Gastrocnemius medialis (tissue), 4 donors: ENCODE measurements around the gene ICA1L. TPM values are rescaled to one million over a fixed set of nuclear protein-coding genes. Genes with fewer than 3 reads are reported as not detected.
"Not testable (repeated sequence)": the region's sequence is repeated elsewhere in the genome, so short reads cannot be mapped to it uniquely, and the experiment has no call there.

Experiments
- ATAC-seq, 2 donors: fragments of 150-250 bp; one replicate each; pipeline ENCODE4 v1.9.1; 2016
- DNase-seq, 2 donors: peaks; one replicate each; pipeline ENCODE4 v3.0.0-alpha.2; 2019
- H3K27ac ChIP-seq, 4 donors: fragments of 200-600 bp; sonication (generic); 1 replicate in 1 of 4; 2 replicates in 3 of 4; pipeline ENCODE4 v1.5.1; 2016 to 2018; ENCODE audit warnings: mild to moderate bottlenecking in 2 of 4, moderate library complexity in 1 of 4
- H3K27me3 ChIP-seq, 3 donors: fragments of 200-600 bp; sonication (generic) in 2 of 3; 1 replicate in 1 of 3; 2 replicates in 2 of 3; pipeline versions ENCODE4 v1.5.1 to v1.6.0; 2016 to 2019; ENCODE audit warnings: mild to moderate bottlenecking in 1 of 3, moderate library complexity in 1 of 3
- H3K36me3 ChIP-seq, 2 donors: fragments of 200-600 bp; sonication (generic) in 1 of 2; one replicate each; pipeline ENCODE4 v1.5.1; 2017 to 2018
- H3K4me1 ChIP-seq, 2 donors: fragments of 200-600 bp; sonication (generic) in 1 of 2; one replicate each; pipeline ENCODE4 v1.5.1; 2016 to 2017; ENCODE audit warnings: mild to moderate bottlenecking in 2 of 2
- H3K4me3 ChIP-seq, 4 donors: fragments of 200-600 bp; sonication (generic) in 3 of 4; 1 replicate in 1 of 4; 2 replicates in 3 of 4; pipeline ENCODE4 v1.5.1; 2016 to 2019; ENCODE audit warnings: mild to moderate bottlenecking in 2 of 4
- H3K9me3 ChIP-seq, 3 donors: fragments of 200-600 bp; sonication (generic) in 2 of 3; 1 replicate in 1 of 3; 2 replicates in 2 of 3; pipeline ENCODE4 v1.5.1; 2016 to 2019
- POLR2A ChIP-seq, 2 donors: fragments of 450-650 bp; IDR thresholded peaks; one replicate each; pipeline ENCODE4 v1.6.1; 2017; ENCODE audit warnings: antibody characterized with exemption in 2 of 2, mild to moderate bottlenecking in 2 of 2, moderate library complexity in 2 of 2
- in situ Hi-C, 4 donors: fragments of 200-750 bp; cut with MboI; loops; one replicate each; pipeline versions ENCODE4 v1.15.0 to v1.8.0; 2017; ENCODE audit warnings: low sequenced_read_pairs in 4 of 4
- intact Hi-C: fragments of 100-400 bp; cut with DNase I; formaldehyde crosslinking; loops from one replicate; pipeline ENCODE4 v1.15.1; 2023; ENCODE audit warnings: low total_unique reads
- total RNA-seq, 4 donors: library from RNA; depleted of rRNA; stranded (reverse); fragments of >200 nt; gene quantifications; one replicate each; pipeline versions ENCODE4 v1.1.0 to v1.2.3, GENCODE V29; 2016
- TF ChIP-seq, protein P1 (sequence below), 5 experiments: fragments of 450-650 bp in 3 of 5; fragments of 200-600 bp in 2 of 5; sonication (generic) in 2 of 5; IDR thresholded peaks in 4 of 5; conservative IDR thresholded peaks in 1 of 5; 1 replicate in 4 of 5; 2 replicates in 1 of 5; pipeline ENCODE4 v1.5.1; 2016 to 2019; ENCODE audit warnings: antibody characterized with exemption in 5 of 5, mild to moderate bottlenecking in 3 of 5, moderate library complexity in 3 of 5

ICA1L gene
- total RNA-seq, 4 donors from 2014 or later = 2.6 to 7.4 (median 4.8) TPM

DNA sequence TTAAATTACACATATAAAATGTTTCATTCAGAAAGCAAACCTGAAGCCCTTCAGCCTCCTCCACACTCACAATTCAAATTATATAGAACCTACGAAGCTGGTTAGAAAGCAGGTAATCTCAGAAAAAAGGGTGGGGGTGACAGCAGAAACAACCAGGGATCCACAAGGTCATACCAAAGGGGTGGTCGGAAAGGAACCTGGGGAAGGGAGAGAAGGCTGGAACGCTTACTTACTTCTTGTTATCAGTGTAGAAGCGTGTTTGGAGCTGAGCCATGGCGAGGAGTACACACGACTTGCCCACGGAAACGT, 39.6 kb upstream of the ICA1L start:
- intact Hi-C loops = loop anchor here (1.0 to 5.0 kb wide), 4 partner anchors 103 to 326 kb away; partner anchors contain the start of genes CYP20A1 and NBEAL1
- peaks cover 25 to 27% of the 10 kb centered on the region in 2 donors for H3K4me1 ChIP-seq
- TF ChIP-seq, protein P1, sequence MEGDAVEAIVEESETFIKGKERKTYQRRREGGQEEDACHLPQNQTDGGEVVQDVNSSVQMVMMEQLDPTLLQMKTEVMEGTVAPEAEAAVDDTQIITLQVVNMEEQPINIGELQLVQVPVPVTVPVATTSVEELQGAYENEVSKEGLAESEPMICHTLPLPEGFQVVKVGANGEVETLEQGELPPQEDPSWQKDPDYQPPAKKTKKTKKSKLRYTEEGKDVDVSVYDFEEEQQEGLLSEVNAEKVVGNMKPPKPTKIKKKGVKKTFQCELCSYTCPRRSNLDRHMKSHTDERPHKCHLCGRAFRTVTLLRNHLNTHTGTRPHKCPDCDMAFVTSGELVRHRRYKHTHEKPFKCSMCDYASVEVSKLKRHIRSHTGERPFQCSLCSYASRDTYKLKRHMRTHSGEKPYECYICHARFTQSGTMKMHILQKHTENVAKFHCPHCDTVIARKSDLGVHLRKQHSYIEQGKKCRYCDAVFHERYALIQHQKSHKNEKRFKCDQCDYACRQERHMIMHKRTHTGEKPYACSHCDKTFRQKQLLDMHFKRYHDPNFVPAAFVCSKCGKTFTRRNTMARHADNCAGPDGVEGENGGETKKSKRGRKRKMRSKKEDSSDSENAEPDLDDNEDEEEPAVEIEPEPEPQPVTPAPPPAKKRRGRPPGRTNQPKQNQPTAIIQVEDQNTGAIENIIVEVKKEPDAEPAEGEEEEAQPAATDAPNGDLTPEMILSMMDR (IDR thresholded peaks at IDR 0.05 in 4 of 5, conservative IDR thresholded peaks at IDR 0.05 in 1 of 5) = no peak
- TF ChIP-seq POLR2A (IDR thresholded peaks at IDR 0.05) = no peak
- in situ Hi-C loops = loop anchor here in 1 of 4 donors (10.0 kb wide), 1 partner anchor 334 kb away; no protein-coding TSS in a partner anchor
- peak overlapping the region; percentile 90 to 99 (median 94) for H3K27ac ChIP-seq
- H3K9me3 ChIP-seq = no peaks in the 10 kb centered on the region
- H3K27me3 ChIP-seq = no peaks in the 10 kb centered on the region
- ATAC-seq = peak in 1 of 2 donors; percentile 7
- H3K4me3 ChIP-seq = peak overlapping the region; percentile 83 to 100 (median 92)
- H3K36me3 ChIP-seq = peaks cover 0 to 7% of the 10 kb centered on the region in 2 donors
- no peak for DNase-seq

DNA sequence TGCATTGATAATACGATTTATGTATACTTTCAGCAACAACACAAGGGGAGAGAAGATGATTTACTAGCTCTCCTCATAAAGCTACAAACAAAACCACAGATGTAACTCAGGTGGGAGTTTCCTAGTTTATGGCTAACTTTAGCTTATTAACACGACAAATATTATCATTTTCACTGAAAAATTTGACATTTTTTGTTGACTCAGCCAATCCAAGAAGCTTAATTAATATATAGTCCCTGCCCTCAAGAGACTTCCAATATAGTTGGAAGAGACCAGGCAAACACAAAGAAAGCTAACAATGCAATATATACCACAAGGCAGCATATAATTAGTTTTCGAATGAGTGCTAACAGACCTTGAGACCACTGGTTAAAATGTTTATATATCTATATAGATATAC, 39.1 kb upstream of the ICA1L start:
- in situ Hi-C loops (loop anchor here in 1 of 4 donors (10.0 kb wide), 1 partner anchor 334 kb away; no protein-coding TSS in a partner anchor), intact Hi-C loops (loop anchor here (1.0 to 5.0 kb wide), 4 partner anchors 103 to 327 kb away; partner anchors contain the start of genes CYP20A1 and NBEAL1)
- H3K27me3 ChIP-seq = no peaks in the 10 kb centered on the region
- H3K4me3 ChIP-seq = peak overlapping the region; percentile 83 to 100 (median 92)
- no peak for DNase-seq
- no peak for TF ChIP-seq POLR2A (IDR thresholded peaks at IDR 0.05)
- TF ChIP-seq, protein P1 (IDR thresholded peaks at IDR 0.05 in 4 of 5, conservative IDR thresholded peaks at IDR 0.05 in 1 of 5) = no peak
- no peak for ATAC-seq
- peak overlapping the region; percentile 90 to 99 (median 94) for H3K27ac ChIP-seq
- peaks cover 25 to 27% of the 10 kb centered on the region in 2 donors for H3K4me1 ChIP-seq
- no peaks in the 10 kb centered on the region for H3K9me3 ChIP-seq
- peaks cover 0 to 12% of the 10 kb centered on the region in 2 donors for H3K36me3 ChIP-seq

DNA sequence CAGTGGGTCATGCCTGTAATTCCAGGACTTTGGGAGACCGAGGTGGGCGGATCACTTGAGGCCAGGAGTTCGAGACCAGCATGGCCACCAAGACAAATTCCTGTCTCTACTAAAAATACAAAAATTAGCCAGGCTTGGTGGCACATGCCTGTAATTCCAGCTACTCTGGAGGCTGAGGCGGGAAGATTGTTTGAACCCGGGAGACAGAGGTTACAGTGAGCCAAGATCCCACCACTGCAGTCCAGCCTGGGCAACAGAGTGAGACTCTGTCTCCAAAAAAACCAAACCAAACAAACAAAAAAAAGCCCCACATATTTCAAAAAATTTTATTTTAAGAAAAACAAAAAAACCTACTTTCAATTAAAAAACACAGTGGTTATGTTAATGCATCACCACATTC, 38.7 kb upstream of the ICA1L start:
- not testable (repeated sequence) for H3K27ac ChIP-seq, H3K9me3 ChIP-seq, DNase-seq, ATAC-seq, H3K27me3 ChIP-seq
- peaks cover 0 to 16% of the 10 kb centered on the region in 2 donors for H3K36me3 ChIP-seq
- in situ Hi-C loops (loop anchor here in 1 of 4 donors (10.0 kb wide), 1 partner anchor 335 kb away; no protein-coding TSS in a partner anchor), intact Hi-C loops (loop anchor here (5.0 kb wide), 3 partner anchors 103 to 327 kb away; partner anchors contain the start of gene CYP20A1)
- peak overlapping the region in 3 of 4 donors; percentile 83 to 100 (median 89) for H3K4me3 ChIP-seq
- peaks cover 25 to 27% of the 10 kb centered on the region in 2 donors for H3K4me1 ChIP-seq

DNA sequence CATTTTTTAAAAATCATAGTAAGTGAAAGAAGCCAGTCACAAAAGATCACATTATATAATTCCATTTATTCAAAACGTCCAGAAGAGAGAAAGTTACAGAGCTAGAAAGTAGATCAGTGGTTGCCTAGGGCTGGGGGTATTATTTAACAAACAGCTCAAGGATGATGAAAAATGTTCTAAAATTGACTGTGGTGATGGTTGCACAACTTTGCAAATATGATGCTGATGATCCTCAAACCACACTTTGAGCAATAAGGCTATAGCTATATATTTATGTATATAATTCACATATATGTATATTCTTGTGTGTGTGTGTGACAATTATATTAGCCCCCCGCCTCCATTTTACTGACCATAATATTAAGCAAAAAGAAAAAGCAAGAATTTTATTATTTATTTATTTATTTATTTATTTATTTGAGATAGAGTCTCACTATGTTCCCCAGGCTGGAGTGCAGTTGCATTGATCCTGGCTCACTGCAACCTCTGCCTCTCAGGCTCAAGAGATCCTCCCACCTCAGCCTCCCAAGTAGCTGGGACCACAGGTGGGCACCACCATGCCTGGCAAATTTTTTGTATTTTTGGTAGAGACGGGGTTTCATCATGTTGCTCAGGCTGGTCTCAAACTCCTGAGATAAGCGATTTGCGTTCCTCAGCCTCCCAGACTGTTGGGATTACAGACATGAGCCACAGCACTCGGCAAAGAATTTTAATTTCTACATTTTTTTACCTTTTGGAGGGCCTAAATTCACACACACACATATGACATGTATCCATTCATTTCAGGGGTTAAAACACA, 38.0 kb upstream of the ICA1L start:
- H3K27ac ChIP-seq = no peak overlapping the region
- H3K4me3 ChIP-seq = no peak overlapping the region
- no peak for TF ChIP-seq POLR2A (IDR thresholded peaks at IDR 0.05)
- TF ChIP-seq, protein P1 (IDR thresholded peaks at IDR 0.05 in 4 of 5, conservative IDR thresholded peaks at IDR 0.05 in 1 of 5) = no peak
- DNase-seq = no peak
- intact Hi-C loops (loop anchor here (5.0 kb wide), 3 partner anchors 102 to 328 kb away; partner anchors contain the start of gene CYP20A1), in situ Hi-C loops (loop anchor here in 1 of 4 donors (10.0 kb wide), 1 partner anchor 335 kb away; no protein-coding TSS in a partner anchor)
- H3K9me3 ChIP-seq = no peaks in the 10 kb centered on the region
- H3K27me3 ChIP-seq = no peaks in the 10 kb centered on the region
- peaks cover 0 to 21% of the 10 kb centered on the region in 2 donors for H3K36me3 ChIP-seq
- peaks cover 25 to 27% of the 10 kb centered on the region in 2 donors for H3K4me1 ChIP-seq
- ATAC-seq = no peak

DNA sequence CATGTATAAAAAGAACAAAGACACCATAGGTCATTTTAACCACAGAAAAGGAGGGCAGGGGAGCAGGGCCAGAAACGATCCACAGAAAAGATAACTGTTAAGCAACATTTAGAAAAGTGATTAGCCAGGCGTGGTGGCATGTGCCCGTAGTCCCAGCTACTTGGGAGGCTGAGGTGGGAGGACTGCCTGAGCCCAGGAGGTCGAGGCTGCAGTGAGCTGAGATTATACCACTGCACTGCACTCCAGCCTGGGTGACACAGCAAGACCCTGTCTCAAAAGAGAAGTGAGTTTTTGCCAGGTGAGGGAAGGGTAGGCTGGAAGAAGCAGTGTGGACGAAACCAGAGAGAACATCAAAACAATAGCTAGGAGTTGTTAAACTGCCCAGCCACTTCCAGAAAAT, 36.6 kb upstream of the ICA1L start:
- intact Hi-C loops = no loop called here

DNA sequence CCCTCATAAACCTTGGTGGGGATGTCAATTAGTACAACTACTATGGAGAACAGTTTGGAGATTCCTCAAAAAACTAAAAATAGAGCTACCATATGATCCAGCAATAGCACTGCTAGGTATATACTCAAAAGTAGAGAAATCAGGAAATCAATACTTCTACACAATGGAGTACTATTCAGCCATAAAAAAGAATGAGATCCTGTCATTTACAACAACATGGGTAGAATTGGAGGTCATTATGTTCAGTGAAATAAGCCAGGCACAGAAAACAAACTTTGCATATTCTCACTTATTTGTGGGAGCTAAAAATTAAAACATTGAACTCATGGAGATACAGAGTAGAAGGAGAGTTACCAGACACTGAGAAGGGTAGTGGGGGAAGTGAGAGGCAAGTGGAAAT, 33.9 kb upstream of the ICA1L start:
- Histone ChIP-seq H3K36me3 (peaks cover 0 to 28% of the 10 kb centered on the region in 2 donors), H3K4me1 (peaks cover 9 to 12% of the 10 kb centered on the region in 2 donors)
- H3K9me3 ChIP-seq, H3K27me3 ChIP-seq, H3K27ac ChIP-seq, H3K4me3 ChIP-seq, in situ Hi-C loops, intact Hi-C loops, DNase-seq, ATAC-seq: not testable (repeated sequence)

More for the DNA sequence above, 36.6 kb upstream of the ICA1L start:
- TF ChIP-seq POLR2A (IDR thresholded peaks at IDR 0.05) = no peak
- TF ChIP-seq, protein P1 (IDR thresholded peaks at IDR 0.05 in 4 of 5, conservative IDR thresholded peaks at IDR 0.05 in 1 of 5) = no peak
- H3K4me1 ChIP-seq = peaks cover 18% of the 10 kb centered on the region in 2 donors
- peaks cover 0 to 24% of the 10 kb centered on the region in 2 donors for H3K36me3 ChIP-seq
- H3K4me3 ChIP-seq = no peak overlapping the region
- no peak overlapping the region for H3K27ac ChIP-seq
- no peak for ATAC-seq
- H3K27me3 ChIP-seq = no peaks in the 10 kb centered on the region
- no peak for DNase-seq
- no peaks in the 10 kb centered on the region for H3K9me3 ChIP-seq
- in situ Hi-C loops = no loop called here
